SK-N-SH (cell line): Measurements from ENCODE around the gene SLCO2A1. TPM values are rescaled to one million over a fixed set of nuclear protein-coding genes. Genes with fewer than 3 reads are reported as not detected.

Experiments used
- CTCF ChIA-PET: fragments of 300-600, 350-600 bp; formaldehyde crosslinking; extraction: SDS; loops from one replicate; lab custom pipeline; 2021; lab: Yijun Ruan, JAX
- POLR2A ChIA-PET: fragments of 350-600 bp; sonication (Branson Sonifier 250); formaldehyde crosslinking; extraction: SDS; loops from one replicate; lab custom pipeline; 2020; ENCODE audit warnings: antibody characterized with exemption, inconsistent platforms; lab: Yijun Ruan, JAX
- DNase-seq: peaks from one replicate; pipeline ENCODE4 v3.0.0; 2012
- H2AFZ ChIP-seq: fragments of 200-600 bp; sonication (generic); 2 replicates; pipeline ENCODE4 v1.8.1; 2016; ENCODE audit warnings: antibody characterized with exemption, mild to moderate bottlenecking, low read depth
- H3F3A ChIP-seq: fragments of 200-600 bp; sonication (generic); replicated peaks from 2 replicates; pipeline ENCODE3; 2016; ENCODE audit warnings: antibody characterized with exemption, mild to moderate bottlenecking; ENCODE audit not compliant: insufficient read depth
- H3K27ac ChIP-seq, 2 experiments: fragments of 200-500 bp in 1 of 2; fragments of 200-600 bp in 1 of 2; sonication (Bioruptor generic) in 1 of 2; sonication (generic), shearing (Covaris generic) in 1 of 2; 2 replicates each; pipeline versions ENCODE4 v1.5.1 to v1.6.1; 2014 to 2016; ENCODE audit warnings: low read depth in 2 of 2, inconsistent platforms in 1 of 2, low read length in 1 of 2, mild to moderate bottlenecking in 1 of 2, mixed read lengths in 1 of 2
- H3K27me3 ChIP-seq: fragments of 200-600 bp; sonication (generic), shearing (Covaris generic); 2 replicates; pipeline ENCODE4 v1.6.1; 2016; ENCODE audit warnings: mixed run types; ENCODE audit not compliant: insufficient read depth
- H3K36me3 ChIP-seq, 2 experiments: fragments of 200-500 bp in 1 of 2; fragments of 200-600 bp in 1 of 2; sonication (Bioruptor generic) in 1 of 2; sonication (generic) in 1 of 2; replicated peaks in 1 of 2; 2 replicates each; pipeline versions ENCODE3 to v1.5.1; 2014 to 2016; ENCODE audit warnings: low read length in 1 of 2, mild to moderate bottlenecking in 1 of 2; ENCODE audit not compliant: insufficient read depth in 2 of 2, control insufficient read depth in 1 of 2
- H3K4me1 ChIP-seq, 2 experiments: fragments of 200-500 bp in 1 of 2; fragments of 200-600 bp in 1 of 2; sonication (Bioruptor generic) in 1 of 2; sonication (generic), shearing (Covaris generic) in 1 of 2; 2 replicates each; pipeline versions ENCODE4 v1.5.1 to v1.6.1; 2014 to 2016; ENCODE audit warnings: low read depth in 1 of 2, low read length in 1 of 2, mixed run types in 1 of 2; ENCODE audit not compliant: insufficient read depth in 2 of 2, control insufficient read depth in 1 of 2
- H3K4me2 ChIP-seq: fragments of 200-600 bp; sonication (generic), shearing (Covaris generic); 2 replicates; pipeline ENCODE4 v1.6.1; 2017; ENCODE audit warnings: mixed run types
- H3K4me3 ChIP-seq, 2 experiments: fragments of 200-500 bp in 1 of 2; fragments of 200-600 bp in 1 of 2; sonication (Bioruptor generic) in 1 of 2; sonication (generic), shearing (Covaris generic) in 1 of 2; 2 replicates each; pipeline versions ENCODE4 v1.5.1 to v1.8.1; 2014 to 2016; ENCODE audit warnings: low read depth in 2 of 2, inconsistent platforms in 1 of 2, low read length in 1 of 2, mild to moderate bottlenecking in 1 of 2, mixed read lengths in 1 of 2, moderate library complexity in 1 of 2
- H3K79me2 ChIP-seq: fragments of 200-600 bp; sonication (generic); 2 replicates; pipeline ENCODE4 v1.8.1; 2017; ENCODE audit warnings: mild to moderate bottlenecking; ENCODE audit not compliant: insufficient read depth
- H3K9ac ChIP-seq: fragments of 200-600 bp; sonication (generic); 2 replicates; pipeline ENCODE4 v1.6.1; 2017; ENCODE audit warnings: mixed run types
- H3K9me2 ChIP-seq: fragments of 200-600 bp; sonication (generic); 2 replicates; pipeline ENCODE4 v1.6.1; 2017; ENCODE audit warnings: mixed run types
- H3K9me3 ChIP-seq: fragments of 200-600 bp; sonication (generic); 2 replicates; pipeline ENCODE4 v1.6.1; 2017; ENCODE audit warnings: mixed run types, mild to moderate bottlenecking, moderate library complexity
- H4K20me1 ChIP-seq: fragments of 200-600 bp; sonication (generic); 2 replicates; pipeline ENCODE4 v1.6.1; 2017; ENCODE audit warnings: mild to moderate bottlenecking, mixed run types; ENCODE audit not compliant: insufficient read depth
- FOSL2 ChIP-seq: IDR thresholded peaks from 2 replicates; pipeline ENCODE4 v1.4.0; 2012; ENCODE audit warnings: low read depth, mild to moderate bottlenecking, moderate library complexity, borderline replicate concordance
- FOXM1 ChIP-seq: IDR thresholded peaks from 2 replicates; pipeline ENCODE4 v1.4.0; 2012; ENCODE audit warnings: low read depth, mild to moderate bottlenecking
- NRF1 ChIP-seq: IDR thresholded peaks from 2 replicates; pipeline ENCODE4 v1.6.1; 2012; ENCODE audit warnings: low read depth, mild to moderate bottlenecking, low read length
- RAD21 ChIP-seq: IDR thresholded peaks from 2 replicates; pipeline ENCODE4 v1.6.1; 2012; ENCODE audit warnings: mild to moderate bottlenecking, low read length
- RFX5 ChIP-seq: IDR thresholded peaks from 2 replicates; pipeline ENCODE4 v1.6.1; 2012; ENCODE audit warnings: mild to moderate bottlenecking, improper control_type of control experiment, low read length
- SIN3A ChIP-seq: IDR thresholded peaks from 2 replicates; pipeline ENCODE4 v1.6.1; 2012; ENCODE audit warnings: low read depth, mild to moderate bottlenecking, low read length, moderate library complexity, borderline replicate concordance
- SMC3 ChIP-seq: IDR thresholded peaks from 2 replicates; pipeline ENCODE4 v1.6.1; 2012; ENCODE audit warnings: low read depth, low read length, improper control_type of control experiment
- TAF1 ChIP-seq: IDR thresholded peaks from 2 replicates; pipeline ENCODE4 v1.6.1; 2012; ENCODE audit warnings: low read depth, mild to moderate bottlenecking, low read length, moderate library complexity, borderline replicate concordance
- YY1 ChIP-seq: IDR thresholded peaks from 2 replicates; pipeline ENCODE4 v1.4.0; 2012; ENCODE audit warnings: low read depth, mild to moderate bottlenecking
- WGBS: methylation state at CpG from one replicate; pipeline ENCODE4 v1.1.6; 2017; ENCODE audit warnings: low lambda C conversion rate; 5-methylcytosine and 5-hydroxymethylcytosine counted together
- polyA plus RNA-seq, 3 experiments: library from polyadenylated mRNA; depleted of rRNA; stranded (reverse); fragments of >200 nt; gene quantifications; 2 replicates each; pipeline ENCODE4 v1.2.3, GENCODE V29; 2012
- TF ChIP-seq, protein P1 (sequence below): IDR thresholded peaks from 2 replicates; pipeline ENCODE4 v1.4.0; 2012; ENCODE audit warnings: low read depth
- TF ChIP-seq, protein P2 (sequence below): fragments of 150-350 bp; IDR thresholded peaks from 2 replicates; pipeline ENCODE4 v1.6.1; 2016; ENCODE audit warnings: mild to moderate bottlenecking, low read depth, low read length

The SLCO2A1 gene
- polyA plus RNA-seq, 1 of the 3 experiments (the other 2 are of a cell fraction), result 9.3 TPM

DNA sequence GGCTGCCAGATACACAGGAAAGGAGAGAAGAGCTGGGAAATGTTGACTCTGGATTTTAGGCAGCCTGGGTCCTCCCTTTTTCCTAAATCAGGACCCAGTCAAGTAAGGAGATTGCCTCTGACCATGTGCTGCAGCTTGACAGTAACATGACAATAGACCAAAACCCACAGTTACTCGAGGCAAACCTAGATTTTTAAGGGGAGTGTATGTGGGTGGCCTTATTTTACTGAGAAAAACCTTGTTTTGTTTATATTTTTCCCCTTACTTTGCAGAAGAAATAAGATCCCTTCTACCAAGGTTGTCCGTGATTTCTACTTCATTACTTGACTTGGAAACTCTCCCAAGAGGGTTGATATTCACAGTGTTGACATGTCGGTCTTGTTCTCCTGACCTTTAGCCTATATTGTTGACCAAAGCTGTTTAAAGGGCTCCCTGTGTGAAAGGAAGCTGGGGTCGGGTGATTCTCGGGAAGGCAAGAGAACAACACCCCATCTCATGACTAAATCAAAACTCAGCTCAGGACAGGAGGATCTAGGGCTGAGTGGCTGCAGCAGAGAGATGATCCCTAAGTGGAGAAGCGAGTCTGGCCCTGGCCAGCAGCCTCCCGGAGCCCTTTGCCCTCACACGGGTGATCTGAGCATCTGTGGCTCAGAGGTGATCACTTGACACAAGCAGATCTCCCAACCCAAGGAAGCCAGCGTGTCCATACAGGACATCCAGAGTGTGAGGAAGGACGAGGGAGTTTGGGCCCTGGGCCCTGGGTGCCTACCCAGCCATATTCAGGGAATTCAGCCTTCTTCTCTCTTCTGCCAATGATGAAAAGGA lies 31.0 kb upstream of the SLCO2A1 start (continued):
- TF ChIP-seq NRF1 (no peak), SMC3 (no peak)

DNA sequence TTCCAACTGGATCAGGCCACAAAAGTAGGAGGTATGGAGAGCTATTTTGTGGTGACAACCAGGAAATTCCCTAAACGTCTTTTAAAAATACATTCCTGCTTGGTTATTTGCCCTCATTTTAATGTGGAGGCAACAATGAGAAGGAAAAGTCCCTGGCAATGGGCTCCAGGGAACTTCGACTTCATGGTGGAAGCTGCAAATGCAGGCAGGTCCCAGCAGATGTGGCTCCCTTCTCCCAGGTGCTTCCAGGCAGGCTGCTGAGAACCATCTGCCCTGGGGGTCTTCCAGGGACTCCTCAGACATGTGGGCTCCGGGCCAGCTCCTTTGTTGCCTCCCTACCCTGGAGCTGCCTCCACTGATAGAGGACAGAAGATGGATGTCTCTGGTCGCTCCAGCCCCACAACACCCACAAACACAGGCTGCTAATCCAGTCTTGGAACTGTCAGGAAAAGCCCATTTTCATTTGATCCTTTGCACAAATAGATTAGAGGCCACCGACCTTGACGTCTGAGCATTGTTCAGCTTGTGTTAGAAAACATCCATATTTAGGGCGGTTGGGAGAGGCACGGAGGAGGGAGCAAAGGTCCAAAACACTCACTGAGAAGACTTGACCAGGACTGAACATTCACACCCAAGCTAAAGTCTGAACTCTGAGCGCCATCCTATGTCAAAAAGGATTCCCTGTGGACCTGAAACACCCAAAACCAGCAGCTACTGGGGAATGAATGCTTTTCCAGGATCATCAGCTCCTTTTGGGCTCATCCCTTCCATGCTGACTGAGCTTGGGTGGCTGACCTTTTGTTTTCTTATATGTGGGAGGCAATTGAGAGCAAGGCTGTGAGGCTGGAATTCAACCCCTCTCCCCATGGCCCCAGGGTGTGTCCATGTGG lies 30.2 kb upstream of the SLCO2A1 start:
- TF ChIP-seq YY1 (no peak), SMC3 (no peak), RFX5 (no peak), RAD21 (peak; percentile 34), FOXM1 (no peak), SIN3A (no peak), FOSL2 (no peak)
- TF ChIP-seq, protein P1, sequence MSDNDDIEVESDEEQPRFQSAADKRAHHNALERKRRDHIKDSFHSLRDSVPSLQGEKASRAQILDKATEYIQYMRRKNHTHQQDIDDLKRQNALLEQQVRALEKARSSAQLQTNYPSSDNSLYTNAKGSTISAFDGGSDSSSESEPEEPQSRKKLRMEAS, result no peak
- ChIA-PET POLR2A (interaction anchor here (0.6 kb wide), 1 partner anchor 33 kb away, joined by 3 read pairs; no protein-coding TSS in a partner anchor), CTCF (interaction anchor here (0.7 to 1.3 kb wide), 4 partner anchors 133 to 419 kb away, joined by 3 to 4 read pairs (median 3); no protein-coding TSS in a partner anchor)
- Histone ChIP-seq H3K4me2 (no peak overlapping the region), H3F3A (no peaks in the 10 kb centered on the region), H3K9ac (no peak overlapping the region), H3K9me2 (no peaks in the 10 kb centered on the region), H3K4me3 (no peak overlapping the region), H3K9me3 (no peaks in the 10 kb centered on the region), H3K4me1 (peaks cover 0 to 5% of the 10 kb centered on the region in 2 experiments; a peak in 2 of 4 replicates), H3K27ac (no peak overlapping the region), H2AFZ (no peak overlapping the region), H3K79me2 (no peaks in the 10 kb centered on the region), H3K36me3 (no peaks in the 10 kb centered on the region), H3K27me3 (no peaks in the 10 kb centered on the region), H4K20me1 (no peaks in the 10 kb centered on the region)
- 59% methylated on average over 8 of the region's 9 CpGs for WGBS
- no peak for DNase-seq

DNA sequence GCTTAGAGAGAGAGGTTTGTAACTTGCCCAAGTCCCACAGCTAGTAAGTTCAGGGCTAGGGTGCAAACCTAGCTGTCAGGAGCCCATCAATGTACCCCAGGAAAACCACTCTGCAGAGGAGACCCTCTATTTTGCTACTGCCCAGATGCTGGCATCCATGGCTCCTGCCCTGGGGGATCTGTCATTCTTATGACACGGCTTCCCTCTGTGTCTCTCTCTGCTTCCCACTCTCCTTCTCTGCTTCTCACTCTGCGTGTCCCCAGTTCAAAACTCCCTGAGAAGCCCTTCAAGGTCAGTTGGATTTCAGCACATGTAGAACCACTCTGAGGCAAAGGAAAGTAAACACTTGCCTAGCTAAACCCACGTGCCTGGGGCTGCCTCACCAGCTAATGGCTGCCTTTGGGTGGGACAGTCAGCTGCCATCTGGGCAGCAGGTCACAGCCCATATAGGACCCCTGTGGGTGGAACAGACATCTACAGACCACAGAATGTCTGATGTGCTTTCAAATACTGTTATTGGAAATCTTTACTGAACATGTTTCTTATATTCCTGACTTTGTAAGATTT lies 29.4 kb upstream of the SLCO2A1 start:
- H3K36me3 ChIP-seq, result no peaks in the 10 kb centered on the region
- H3F3A ChIP-seq, result no peaks in the 10 kb centered on the region
- H3K79me2 ChIP-seq, result no peaks in the 10 kb centered on the region
- no peak overlapping the region for H3K27ac ChIP-seq
- no peak for DNase-seq
- H3K4me1 ChIP-seq, result peaks cover 0 to 5% of the 10 kb centered on the region in 2 experiments; a peak in 2 of 4 replicates
- no peaks in the 10 kb centered on the region for H3K9me3 ChIP-seq
- TF ChIP-seq, protein P2, sequence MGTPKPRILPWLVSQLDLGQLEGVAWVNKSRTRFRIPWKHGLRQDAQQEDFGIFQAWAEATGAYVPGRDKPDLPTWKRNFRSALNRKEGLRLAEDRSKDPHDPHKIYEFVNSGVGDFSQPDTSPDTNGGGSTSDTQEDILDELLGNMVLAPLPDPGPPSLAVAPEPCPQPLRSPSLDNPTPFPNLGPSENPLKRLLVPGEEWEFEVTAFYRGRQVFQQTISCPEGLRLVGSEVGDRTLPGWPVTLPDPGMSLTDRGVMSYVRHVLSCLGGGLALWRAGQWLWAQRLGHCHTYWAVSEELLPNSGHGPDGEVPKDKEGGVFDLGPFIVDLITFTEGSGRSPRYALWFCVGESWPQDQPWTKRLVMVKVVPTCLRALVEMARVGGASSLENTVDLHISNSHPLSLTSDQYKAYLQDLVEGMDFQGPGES, result no peak
- no peak for TF ChIP-seq TAF1
- TF ChIP-seq YY1, result no peak
- H3K9ac ChIP-seq, result no peak overlapping the region
- WGBS, result 72% methylated on average over 3 of the region's 3 CpGs
- POLR2A ChIA-PET, result no interaction called here
- no peak overlapping the region for H3K4me3 ChIP-seq
- H2AFZ ChIP-seq, result no peak overlapping the region
- H3K4me2 ChIP-seq, result no peak overlapping the region
- H3K27me3 ChIP-seq, result no peaks in the 10 kb centered on the region
- H4K20me1 ChIP-seq, result no peaks in the 10 kb centered on the region
- CTCF ChIA-PET, result interaction anchor here (0.7 to 1.3 kb wide), 2 partner anchors 143 to 419 kb away, joined by 3 read pairs; no protein-coding TSS in a partner anchor
- H3K9me2 ChIP-seq, result no peaks in the 10 kb centered on the region
